NCI-H2227 (cell line): ENCODE measurements around the gene ARMC12.
A peak's percentile ranks its signal among the peaks of the same experiment; 100 is the strongest.
"Not testable (repeated sequence)": the region's sequence is repeated elsewhere in the genome, so short reads cannot be mapped to it uniquely, and the experiment has no call there.

ENCODE experiments used
- DNase-seq: peaks from one replicate; lab custom pipeline; 2025; ENCODE audit not compliant: unreplicated experiment; lab: John Stamatoyannopoulos, UW

ARMC12 gene, protein sequence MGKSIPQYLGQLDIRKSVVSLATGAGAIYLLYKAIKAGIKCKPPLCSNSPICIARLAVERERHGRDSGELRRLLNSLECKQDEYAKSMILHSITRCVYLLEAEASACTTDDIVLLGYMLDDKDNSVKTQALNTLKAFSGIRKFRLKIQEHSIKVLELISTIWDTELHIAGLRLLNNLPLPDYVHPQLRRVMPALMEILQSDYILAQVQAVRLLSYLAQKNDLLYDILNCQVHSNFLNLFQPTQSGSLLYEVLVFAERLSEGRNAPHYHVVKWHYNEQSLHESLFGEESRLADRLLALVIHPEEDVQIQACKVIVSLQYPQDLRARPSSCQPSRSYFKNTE

DNA sequence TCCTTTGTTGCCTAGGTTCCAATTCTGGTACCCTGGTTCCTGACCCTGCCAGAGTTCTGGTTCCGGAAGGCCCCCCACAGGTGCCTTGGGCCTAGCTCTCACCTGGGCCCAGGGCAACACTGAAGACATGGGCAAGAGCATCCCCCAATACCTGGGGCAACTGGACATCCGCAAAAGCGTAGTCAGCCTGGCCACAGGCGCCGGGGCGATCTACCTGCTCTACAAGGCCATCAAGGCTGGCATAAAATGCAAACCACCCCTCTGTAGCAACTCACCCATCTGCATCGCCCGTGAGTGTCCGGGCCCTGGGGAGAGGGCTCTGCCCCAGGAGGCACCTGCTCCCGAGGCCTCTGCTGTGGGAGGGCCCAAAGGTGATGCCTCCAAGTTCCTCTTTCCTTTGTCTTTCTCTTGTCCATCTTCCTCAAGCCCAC is at the start of gene ARMC12:
Gene ARMC12 (plus strand): TSS at position 51 of the 431 bp plus-strand sequence. CDS start 77 bp downstream, at position 128.
- no peak for DNase-seq

DNA sequence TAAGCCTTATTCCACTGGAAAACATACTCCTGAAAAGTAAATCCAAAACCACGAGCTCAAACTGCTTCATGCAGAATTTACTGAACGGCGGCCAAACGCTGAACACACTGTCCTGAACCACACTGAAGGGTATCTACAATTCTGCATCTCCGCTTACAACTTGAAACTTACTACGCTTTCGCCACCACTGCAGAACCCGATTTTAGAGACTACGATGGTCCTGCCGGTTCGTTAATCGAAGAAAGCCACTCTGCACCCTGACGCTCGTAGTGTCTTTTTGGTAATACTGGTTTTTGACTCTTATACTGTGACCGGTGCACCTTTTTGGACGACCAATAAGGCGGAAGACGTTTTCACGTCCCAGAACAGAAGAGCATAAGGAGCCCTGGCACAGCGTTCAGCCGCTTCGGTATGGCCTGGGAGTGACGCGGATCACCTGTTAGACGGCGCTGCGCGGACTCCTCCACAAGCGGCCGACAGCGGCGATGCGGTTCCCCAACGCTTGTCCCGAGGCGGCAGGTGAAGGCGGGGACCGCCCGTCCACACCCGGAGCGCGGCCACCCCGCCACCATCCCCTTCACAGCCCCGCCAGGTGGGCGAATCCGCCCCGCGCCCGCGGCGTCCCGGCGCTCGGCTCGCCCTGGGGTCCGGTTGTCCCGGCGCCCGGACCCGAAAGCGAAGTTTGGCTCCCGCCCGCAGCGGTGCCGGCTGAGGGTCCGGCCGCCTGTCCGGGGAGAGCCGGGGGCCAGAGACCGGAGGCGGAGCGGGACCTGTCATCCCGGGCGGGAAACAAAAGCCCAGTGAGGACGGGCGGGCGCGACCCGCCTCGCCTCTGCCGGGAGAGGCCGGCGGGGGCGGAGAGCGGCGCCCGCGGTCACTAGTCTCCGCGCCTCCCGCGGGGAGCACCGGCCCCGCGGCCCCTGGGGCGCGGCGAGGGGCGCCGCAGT is 48.9 kb upstream of the ARMC12 start:
- DNase-seq: peak; percentile 55

DNA sequence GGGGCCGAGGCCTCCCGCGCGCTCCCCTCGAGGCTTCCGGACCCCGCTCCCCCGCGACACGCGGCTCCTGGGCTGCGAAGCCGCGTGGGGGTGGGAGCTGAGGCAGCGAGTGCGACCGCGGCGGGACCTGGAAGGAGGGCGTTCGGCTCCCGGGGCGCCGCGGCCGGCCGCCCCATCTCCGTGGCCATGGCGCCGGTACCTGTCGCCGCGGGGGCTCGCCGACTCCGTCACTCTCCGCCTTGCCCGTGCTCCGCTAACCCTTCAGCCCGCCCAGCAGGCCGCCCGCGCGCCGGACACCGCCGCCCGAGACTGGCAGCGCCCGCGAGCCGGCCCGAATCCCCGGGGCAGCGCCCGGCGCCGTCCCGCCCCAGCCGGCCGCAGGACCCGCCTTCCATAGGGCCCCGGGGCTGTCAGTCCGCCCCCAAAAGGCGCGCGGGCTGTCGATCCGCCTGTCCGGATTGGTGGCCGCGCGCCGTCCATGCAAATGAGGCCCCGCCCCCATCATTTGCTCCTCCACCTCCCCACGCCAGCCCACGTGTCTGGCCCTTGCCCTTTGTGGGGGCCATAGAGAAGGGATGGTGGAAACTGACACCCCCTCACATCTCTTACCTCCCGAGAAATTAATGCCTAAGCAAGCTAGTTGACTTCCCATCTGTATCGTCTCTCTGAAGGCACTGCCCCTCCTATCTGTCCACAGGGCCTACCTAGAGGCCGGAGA is 48.1 kb upstream of the ARMC12 start, which contains the start of gene FKBP5:
Gene FKBP5 (minus strand): TSS at position 311 of the 718 bp plus-strand sequence. CDS start 46,091 bp downstream, outside the sequence.
- DNase-seq: peak; percentile 93

DNA sequence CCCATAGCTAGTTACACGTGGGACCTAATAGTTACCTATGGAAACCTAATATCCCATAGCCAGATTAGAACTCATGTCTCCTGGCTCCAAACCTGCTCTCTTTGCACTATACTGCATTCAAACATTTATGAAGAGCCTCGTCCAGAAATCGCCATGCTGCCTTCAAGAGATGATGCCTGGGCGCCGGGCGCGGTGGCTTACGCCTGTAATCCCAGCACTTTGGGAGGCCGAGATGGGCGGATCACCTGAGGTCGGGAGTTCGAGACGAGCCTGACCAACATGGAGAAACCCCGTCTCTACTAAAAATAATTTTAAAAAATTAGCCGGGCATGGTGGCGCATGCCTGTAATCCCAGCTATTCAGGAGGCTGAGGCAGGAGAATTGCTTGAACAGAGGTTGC is 46.8 kb upstream of the ARMC12 start:
- not testable (repeated sequence) for DNase-seq

DNA sequence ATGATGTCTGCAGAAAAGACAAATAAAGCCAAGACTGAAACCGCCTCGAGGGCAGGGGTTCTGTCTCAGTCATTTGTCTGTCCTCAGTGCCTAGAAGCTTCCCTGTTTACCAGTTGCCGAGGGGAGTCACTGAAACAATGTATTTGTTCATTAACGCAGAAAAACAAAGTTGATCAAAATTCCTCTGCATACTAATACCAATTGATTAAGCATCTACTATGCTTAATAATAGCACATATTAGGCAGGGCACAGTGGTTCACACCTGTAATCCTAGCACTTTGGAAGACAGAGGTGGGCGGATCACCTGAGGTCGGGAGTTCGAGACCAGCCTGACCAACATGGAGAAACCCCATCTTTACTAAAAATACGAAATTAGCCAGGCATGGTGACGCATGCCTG is 46.3 kb upstream of the ARMC12 start:
- no peak for DNase-seq

DNA sequence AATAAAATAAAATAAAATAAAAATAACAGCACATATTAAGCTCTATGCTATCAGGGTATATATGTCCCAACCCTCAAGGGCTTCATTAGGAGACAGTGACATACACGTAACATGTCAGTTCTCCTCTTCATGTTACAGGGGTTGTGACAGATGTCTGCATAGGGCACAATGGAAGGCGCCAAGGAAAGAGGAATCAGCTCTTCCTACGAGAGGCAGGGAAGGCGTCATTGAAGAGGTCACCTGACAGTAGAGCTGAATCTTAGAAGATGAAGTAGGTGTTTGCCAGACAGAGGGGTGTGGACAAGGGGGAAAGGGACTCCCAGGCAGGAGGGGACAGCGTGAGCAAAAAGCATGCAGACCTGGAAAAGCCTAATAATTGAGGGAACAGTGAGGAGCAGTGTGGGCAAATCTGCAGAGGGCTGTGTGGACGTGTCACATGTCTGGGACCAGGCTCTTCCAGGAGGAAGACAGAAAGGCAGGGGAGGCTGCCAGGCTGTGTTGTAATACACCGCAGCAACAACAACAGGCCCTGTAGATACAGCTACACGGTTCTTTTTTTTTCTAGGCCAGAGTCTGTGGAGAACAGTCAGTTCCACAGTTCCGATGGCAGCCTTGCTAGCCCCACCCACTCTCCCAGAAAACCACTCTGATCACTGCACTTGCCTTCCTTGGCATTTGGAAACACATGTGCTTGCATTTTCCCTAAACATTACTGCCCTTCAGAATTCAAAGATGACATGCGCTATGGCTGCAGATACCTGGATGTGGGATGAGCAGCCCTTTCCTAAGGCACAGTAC is 45.6 kb upstream of the ARMC12 start:
- DNase-seq: peak; percentile 28

DNA sequence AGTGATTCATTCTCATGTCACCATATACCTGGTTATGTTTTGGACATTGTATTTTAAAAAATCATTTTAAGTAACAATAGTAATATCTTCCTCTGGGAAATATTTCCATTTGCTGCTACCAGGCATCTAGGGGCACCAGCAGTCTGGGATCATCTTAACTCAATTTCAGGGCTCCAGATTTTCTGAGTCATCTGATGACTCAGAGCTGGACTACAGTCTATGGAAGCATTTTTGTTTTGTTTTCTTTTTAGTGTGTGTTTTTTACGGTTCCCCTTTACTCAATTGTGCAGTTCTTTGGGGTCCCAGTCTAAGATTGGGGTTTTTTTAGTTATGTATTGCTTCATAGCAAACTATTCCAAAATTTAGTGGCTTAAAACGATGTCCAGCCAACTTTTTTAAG is 42.4 kb upstream of the ARMC12 start:
- DNase-seq: no peak

DNA sequence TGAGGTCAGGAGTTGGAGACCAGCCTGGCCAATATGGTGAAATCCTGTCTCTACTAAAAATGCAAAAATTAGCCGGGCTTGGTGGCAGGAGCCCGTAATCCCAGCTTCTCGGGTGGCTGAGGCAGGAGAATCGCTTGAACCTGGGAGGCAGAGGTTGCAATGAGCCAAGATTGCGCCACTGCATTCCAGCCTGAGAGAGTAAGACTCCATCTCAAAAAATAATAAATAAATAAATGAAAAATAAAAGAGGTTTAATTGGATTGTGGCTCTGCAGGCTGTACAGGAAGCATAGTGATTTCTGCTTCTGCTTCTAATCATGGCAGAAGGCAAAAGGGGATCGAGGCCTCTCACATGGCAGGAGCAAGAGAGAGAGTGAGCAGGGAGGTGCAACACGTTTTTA is 38.4 kb upstream of the ARMC12 start:
- not testable (repeated sequence) for DNase-seq

DNA sequence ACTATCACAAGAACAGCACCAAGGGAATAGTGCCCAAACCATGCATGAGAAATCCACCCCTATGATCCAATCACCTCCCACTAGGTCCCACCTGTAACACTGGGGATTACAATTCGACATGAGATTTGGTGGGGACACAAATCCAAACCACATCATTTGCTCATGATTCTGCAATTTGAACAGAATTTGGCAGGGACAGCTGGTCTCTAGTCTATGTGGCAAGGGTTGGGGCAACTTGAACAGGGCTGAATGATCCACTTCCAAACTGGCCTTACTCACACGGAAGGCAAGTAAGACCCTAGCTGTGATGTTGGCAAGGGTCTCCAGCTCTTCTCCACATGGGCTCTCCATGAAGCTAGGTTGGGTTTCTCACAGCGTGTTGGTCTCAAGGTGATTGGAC is 38.0 kb upstream of the ARMC12 start:
- DNase-seq: no peak

DNA sequence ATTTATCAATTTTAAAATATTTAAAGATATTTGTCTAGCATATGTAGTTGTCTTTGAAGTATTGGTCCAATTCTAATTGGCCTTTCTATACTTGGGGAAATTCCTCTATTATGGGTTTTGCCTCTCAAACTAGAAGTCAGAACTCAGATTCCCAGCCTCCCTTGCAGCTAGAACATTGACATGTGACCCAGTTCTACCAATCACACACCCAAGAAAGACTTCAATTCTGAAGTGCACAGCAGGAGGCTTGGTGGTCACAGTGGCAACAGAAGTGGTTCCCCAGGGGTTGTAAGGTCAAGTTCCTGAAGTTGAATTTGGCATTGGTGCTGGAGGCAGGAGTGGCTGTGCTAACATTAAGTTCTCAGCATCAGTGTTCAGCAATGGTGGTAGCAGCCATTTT is 33.3 kb upstream of the ARMC12 start:
- no peak for DNase-seq

DNA sequence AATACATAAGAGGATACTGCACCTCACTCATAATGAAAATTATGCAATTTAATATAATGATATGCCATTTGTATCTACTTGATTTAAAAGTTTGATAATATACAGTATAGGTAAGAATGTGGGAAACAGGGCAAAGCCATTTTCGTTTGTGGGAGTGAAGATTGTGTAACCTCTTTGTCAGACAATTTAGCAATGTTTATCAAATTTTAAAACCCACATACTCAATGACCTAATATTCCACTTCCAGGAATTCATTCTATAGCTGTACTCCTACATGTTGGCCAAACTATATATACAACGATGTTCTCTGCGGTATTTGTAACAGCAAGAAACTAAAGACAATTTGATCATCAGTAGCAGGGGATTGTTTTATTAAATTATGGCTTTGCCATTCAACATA is 30.4 kb upstream of the ARMC12 start:
- no peak for DNase-seq

DNA sequence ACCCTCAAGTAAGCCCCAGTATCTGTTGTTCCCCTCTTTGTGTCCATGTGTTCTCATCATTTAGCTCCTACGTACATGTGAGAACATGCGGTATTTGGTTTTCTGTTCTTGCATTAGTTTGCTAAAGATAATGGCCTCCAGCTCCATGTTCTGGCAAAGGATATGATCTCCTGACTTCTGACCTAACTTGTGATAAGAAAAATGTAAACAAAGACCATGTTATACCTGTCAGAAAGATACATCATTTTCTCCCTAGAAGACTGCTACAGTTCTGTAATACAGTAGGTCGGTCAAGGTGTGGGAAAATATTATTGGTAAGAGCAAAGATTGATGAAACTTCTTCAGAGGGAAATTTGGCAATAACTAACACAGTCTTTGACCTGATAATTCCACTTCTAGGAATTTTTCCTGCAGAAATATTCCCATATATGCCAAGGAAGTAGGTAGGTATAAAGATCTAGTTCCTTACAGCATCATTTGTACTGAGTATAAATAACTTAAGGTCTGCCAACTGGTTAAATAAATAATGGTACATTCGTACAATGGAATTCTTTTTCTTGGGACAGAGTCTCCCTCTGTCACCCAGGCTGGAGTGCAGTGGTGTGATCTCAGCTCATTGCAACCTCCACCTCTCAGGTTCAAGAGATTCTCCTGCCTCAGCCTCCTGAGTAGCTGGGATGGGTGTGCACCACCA is 29.0 kb upstream of the ARMC12 start:
- no peak for DNase-seq

DNA sequence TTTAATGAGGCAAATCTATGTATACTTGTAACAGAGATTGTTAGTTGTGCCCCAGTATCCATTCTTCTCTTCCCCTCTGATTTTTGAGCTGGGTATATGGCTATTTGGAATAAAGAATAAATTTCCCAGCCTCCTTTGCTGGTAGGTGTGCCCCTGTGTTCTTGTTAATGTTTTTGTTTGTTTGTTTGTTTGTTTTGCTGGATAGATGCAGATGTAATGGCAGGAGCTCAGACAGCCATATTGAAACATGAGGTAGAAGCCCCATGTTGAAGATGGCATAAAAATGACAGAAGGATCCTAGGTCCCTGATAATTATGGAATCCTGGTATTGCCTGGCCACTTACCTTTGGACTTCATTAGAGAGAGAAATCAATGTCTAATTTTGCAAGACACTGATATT is 28.2 kb upstream of the ARMC12 start:
- no peak for DNase-seq

DNA sequence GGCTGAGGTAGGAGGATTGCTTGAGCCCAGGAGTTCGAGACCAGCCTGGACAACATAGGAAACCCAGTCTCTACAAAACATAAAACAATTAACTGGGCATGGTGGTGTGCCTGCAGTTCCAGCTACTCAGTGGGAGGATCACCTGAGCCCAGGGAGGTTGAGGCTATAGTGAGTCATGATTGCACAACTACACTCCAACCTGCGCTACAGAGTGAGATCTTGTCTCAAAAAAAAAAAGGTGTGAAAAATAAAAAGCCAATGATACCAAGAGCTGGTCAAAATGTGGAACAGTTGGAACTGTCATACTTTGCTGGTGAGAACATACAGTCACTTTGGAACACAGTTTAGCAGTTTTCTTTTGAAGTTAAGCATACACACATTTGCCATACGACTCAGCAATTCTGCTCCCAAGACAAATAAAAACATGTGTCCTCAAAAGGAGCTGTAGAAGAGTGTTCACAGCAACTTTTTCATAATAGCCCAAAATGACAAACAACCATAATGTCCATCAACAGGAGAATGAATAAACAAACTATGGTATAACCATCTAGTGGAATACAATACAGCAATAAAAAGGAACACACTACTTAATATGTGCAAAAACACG is 26.5 kb upstream of the ARMC12 start:
- no peak for DNase-seq

DNA sequence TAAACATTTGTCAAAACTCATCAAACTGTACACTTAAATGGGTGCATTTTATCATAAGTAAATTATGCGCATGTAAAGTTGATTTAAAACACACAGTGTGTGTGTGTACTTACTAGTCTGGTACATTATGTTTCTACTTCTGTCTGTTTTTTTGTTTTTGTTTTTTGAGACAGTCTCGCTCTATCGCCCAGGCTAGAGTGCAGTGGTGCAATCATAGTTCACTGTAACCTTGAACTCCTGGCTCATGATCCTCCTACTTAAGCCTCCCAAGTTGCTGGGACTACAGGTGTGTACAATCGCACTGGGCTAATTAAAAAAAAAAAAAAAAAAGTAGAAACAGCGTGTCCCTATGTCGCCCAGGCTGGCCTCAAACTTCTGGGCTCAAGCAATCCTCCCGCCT is 25.1 kb upstream of the ARMC12 start:
- no peak for DNase-seq

DNA sequence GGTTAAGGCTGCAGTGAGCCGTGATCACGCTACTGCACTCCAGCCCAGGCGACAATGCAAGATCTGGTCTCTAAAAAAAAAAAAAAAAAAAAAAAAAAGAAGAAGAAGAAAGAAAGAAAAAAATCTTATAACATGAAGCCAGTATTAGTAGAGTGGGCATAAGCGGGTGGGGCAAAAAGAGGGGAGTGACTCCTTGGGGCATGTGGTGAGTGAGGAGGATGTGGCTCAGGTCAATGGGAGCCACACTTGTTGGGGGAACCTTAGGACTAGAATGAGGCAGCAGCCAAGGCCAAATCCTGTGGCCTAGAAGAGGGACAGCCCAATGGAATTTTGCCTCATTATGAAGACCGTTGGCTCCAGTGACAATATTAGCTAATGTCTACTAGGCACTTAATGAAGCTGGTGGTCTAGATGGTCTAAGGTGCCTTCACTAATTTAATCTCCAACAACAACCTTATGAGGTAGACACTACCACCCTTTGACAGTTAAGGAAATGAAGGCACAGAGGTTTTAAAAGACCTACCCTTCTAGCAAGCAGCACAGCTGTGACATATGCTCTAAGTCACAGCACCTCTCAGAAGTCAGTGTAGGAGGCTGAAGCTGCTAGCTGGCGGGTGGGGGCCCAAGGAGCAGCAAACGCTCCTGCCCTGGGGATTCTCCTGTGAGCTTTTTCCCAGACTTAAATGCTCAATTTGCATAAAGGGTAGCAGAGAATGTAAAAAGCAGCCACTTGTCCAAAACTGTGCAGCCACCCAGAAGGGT is 23.6 kb upstream of the ARMC12 start:
- DNase-seq: no peak

DNA sequence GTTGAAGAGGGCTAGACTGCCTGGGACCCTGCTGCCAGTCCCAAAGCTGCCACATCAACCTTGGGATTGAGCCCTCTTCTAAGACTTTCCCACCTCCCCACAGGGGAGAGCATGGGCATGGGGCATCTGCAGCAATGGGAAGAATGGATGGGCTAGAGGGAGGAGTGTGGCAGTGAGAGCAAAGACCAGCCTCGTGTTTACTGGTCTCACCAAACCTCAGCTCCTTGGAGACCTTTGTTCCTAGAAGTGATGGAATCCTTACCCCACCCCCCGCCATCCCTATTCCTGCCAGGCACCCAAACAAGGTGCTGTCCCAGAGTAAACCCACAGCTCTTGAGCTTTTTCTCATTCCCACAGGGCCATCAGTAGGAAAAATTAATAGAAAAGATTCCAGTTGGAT is 20.0 kb upstream of the ARMC12 start:
- no peak for DNase-seq

DNA sequence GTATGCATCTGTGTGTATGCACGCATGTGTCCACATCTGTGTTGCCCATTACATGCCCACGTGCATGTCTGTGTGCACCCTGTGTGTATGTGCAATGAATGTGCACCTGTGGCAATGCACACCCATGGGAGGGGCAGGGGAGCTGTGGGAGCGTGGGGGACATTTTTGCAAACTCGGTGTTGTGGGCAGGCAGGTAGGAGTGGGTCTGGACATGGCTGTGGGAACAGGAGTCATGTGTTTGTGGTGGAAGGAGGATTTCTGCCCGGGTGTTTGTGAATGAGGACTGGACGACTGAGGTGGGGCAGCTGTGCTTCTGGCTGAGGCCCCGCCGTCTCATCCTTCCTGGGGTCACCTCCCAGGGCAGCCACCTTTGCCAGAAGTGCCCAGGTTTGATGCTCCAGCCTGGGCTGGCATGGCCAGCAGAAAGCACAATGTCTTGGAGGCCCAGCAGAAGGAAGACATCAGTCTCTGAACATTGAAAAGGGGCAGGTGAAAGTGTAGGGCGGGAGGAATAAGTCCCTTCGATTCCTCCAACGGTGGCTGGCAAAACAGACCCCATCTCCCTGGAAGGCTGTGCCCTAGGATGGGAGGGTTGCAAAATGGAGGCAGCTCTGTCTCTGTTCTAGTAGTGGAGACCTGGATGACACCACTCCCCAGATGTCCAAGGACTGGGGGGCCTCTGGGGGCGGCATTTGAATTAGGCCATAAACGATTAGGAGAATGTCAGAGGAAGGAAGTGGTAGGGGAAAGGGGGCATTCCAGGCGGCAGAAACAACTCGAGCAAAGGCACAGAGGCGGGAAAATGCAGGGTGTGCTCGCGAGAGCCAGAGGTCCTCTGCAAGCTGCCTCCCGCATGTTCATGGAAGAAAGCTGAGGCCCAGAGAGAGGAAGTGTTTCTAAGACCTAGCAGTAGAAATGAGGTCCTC is 19.1 kb upstream of the ARMC12 start:
- no peak for DNase-seq
